NCI-H2029 (cell line): ENCODE measurements around the gene ASTE1.
"Not testable (repeated sequence)": the region's sequence is repeated elsewhere in the genome, so short reads cannot be mapped to it uniquely, and the experiment has no call there.

Experiments used
- DNase-seq: peaks from one replicate; lab custom pipeline; 2025; lab: John Stamatoyannopoulos, UW

The ASTE1 gene, protein sequence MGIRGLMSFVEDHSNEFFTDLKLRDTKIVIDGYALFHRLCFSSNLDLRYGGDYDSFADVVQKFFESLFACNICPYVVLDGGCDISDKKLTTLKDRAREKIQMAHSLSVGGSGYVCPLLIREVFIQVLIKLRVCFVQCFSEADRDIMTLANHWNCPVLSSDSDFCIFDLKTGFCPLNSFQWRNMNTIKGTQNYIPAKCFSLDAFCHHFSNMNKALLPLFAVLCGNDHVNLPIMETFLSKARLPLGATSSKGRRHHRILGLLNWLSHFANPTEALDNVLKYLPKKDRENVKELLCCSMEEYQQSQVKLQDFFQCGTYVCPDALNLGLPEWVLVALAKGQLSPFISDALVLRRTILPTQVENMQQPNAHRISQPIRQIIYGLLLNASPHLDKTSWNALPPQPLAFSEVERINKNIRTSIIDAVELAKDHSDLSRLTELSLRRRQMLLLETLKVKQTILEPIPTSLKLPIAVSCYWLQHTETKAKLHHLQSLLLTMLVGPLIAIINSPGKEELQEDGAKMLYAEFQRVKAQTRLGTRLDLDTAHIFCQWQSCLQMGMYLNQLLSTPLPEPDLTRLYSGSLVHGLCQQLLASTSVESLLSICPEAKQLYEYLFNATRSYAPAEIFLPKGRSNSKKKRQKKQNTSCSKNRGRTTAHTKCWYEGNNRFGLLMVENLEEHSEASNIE

DNA sequence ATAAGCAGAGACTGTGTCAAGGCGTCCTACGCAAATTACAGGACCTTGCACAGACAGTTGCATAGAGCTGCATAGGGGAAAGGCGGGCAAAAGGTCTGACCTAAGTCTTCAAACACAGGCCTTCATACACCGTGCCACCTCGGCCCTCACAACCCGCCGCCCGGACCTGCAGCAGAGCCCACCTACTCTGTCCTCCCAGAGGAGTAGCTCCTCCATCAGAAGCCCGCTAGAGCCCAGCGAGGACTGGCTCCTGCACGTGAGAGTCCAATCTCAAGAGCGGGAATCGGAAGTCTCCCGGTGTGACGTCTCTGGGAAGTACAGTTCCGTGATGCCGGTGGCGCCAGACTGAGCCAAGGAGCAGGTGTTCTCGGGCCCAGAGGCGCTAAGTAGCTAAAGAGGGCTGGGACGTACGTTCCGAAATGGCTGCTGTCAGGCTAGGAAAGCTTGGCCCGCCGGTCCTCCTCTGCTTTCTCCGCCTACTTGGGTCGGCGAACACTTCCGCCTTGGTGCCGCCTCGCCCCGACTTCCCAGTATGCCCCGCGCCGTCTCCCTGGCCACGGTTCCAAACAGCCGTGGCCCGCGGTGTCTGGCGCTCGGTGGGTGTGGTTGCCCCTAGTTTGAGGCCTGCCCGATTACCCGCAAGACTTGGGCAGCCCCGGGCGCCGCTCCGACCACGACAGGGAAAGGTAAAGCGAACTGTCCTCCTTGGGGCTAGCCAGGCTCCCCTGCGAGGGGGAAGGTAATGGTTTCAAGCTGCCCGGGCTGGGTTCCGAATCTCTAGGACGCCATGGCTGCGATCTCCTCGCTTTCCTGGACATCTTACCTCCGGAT, at the start of gene ASTE1, which contains the start of gene NEK11:
Gene ASTE1 (minus strand): TSS at position 505 of the 831 bp plus-strand sequence. CDS start 1,519 bp downstream, outside the sequence.
Gene NEK11 (plus strand): TSS at position 557 of the 831 bp plus-strand sequence. CDS start 2,832 bp downstream, outside the sequence.
- peak; percentile 73 for DNase-seq

DNA sequence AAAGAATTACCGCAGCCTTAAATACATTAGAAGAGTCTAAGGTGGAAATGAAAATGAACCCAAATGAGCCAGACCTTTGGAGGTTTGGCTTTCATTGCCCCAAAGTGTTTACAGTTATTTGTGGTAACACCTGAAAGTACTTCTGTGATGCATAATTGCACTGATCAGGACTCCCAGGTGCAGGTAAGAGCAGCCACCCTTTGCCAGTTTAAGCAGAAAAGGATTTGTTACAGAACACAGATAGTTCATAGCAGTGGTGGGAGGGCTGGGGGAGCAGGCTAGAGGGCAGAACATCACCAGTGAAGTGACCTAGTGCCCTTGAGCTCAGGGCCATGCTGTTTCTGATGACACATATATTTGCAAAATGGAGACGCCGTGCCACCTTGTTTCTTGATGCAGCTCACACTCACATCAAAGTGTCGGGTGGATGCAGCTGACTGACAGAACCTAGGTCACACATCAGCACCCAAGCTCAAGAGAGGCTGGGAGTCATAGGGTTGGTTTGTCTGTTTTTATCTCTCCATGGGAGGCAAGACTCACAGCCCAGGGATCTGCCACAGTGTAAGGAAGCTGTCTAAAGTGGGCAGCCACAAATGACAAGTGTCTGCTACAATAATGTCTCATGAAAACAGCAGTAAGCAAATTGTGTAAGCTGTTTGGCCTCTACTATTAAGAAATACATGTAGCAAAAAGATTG, 49.2 kb upstream of the ASTE1 start:
- no peak for DNase-seq

DNA sequence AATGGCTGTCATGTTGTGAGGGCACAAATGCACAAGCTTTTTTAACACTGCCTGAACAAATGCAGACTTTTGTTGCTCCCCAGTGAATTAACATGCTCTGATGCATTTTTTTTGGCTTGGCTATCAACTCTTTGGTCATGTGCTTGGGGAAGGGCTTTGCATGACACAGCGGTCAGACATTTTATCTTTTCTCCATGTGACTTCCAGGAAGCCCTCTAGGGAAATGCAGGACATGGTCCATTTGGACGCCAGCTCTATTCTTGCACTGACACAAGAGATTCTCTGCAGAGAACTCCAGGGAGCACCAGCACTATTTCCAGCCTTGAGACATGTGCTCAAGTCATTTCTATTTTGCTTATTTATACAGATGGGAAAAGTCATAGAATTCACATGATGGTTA, 46.2 kb upstream of the ASTE1 start:
- DNase-seq = no peak

DNA sequence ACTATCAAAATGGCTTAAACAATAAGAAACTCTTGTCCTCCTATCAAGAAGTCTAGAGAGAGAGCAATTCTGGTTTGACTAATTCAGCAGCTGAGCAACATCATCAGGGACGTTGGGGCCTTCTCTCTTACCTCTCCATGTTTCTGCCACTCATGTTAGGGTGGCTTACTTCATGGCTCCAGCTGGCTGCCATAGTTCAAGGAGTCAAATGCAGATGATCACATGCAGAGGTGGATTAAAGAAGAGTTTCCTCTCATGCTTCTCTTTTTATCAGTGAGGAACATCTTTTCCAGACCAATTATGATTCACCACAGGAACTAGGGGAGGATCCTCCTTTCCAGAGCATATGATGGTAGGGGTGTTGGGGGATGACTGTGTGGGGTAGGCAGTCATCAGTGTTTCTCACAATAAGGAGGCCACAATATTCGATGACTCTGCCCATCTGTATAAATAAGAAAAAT, 45.5 kb upstream of the ASTE1 start:
- DNase-seq = no peak

DNA sequence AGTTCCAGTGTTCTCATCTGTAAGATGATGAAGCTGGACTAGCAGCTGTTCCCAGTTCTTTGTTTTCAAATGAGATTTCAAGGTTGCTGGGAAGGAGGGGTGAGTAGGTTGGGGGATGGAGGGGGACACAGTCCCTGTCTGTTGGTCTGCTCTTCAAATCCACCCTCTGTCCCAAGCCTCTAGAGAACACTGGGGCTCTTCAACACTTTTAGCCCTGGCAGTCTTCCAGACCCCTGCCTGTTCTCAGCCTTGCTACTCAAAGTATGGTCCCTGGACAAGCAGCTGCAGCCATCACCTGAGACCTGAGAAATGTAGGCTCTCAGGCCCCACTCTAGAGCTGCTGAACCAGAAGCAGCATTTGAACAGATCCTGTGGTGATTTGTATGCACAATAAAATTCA, 41.4 kb upstream of the ASTE1 start:
- DNase-seq = no peak

DNA sequence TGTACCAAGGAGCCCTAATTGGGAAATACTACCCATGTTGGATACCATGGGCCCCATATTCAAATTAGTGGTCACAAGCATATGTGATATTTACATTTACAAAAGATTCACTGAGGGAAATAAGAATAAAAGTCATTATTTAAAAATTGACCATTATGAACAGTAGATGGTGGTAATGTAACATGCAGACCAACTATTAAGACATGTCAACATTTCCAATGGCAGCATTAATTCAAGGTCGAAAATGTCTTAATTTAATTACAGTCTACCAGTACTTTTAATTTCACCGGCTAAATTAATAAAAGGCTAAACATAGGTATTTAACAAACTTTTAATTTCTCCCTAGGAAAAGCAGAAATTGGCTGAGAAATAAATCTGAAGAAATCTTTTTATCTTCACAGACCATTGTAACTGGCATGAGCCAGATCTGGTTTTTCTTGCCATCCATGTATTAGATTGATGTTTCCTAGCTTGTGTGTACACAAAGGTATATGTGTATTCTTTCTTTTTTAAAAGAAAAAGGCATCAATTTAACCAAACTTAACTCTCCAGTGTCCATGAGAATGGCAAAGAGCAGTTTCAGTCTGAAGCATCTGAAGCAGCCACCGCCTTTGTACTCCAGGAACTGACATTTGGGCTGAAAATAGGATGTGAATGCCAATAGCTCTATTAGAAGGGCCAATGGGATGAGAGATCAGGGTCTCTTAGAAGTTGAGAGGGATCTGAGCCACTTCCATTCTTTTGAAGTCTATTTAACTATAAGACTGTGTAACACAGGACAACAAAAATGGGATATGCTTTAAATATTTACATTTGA, 26.6 kb upstream of the ASTE1 start:
- DNase-seq = no peak

DNA sequence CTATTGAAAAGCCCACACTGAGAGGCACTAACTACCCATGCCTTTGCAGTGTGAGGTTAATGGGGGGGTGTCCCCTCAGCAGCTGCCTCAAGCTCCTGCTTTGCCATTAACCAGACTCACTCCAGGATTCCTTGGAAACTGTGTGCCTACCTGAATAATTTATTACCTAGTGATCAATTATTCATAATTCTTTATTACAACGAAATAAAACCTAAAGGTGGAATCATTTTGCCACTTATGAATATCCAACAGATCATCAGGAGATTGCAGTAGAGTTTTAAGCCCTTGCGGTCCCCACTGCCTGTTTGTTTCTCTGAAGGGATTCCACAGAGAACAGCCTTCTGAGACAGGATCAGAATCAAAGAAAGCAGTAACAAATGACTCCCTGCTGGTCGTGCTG, 23.4 kb upstream of the ASTE1 start:
- DNase-seq = no peak

DNA sequence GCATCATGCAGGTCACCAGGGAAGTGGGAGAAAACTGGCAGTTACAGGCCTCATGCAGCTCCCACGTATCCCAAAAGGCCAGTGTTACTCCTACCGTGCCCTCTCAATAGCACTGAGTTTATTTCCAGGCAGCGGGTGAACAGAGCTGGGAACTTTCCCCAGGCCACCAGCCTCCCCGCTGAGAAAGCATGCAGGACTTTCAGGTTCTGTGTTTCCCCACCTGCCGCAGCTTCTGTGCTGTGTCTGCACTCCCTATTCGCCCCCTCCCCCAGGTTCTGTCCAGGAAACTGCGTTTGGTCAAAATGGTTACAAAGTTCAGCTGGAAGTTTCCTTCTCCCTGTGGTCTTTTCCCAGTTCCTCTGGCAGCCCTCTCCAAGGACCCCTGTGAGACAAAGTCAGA, 21.4 kb upstream of the ASTE1 start:
- DNase-seq = no peak

DNA sequence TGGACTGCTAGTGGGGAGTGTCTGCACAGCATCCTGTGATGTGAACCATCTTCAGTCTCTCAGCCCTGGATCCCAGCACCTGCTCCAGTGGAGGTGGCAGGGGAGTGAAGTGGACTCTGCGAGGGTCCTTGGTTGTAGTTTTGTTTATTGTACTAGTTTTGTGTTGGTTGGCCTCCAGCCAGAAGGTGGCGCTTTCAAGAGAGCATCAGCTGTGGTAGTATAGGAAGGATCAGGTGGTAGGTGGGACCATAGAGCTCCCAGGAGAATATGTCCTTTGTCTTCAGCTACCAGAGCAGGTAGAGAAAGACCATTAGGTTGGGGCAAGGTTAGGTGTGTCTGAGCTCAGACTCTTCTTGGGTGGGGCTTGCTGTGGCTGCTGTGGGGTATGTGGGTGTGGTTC, 21.0 kb upstream of the ASTE1 start:
- DNase-seq = no peak

DNA sequence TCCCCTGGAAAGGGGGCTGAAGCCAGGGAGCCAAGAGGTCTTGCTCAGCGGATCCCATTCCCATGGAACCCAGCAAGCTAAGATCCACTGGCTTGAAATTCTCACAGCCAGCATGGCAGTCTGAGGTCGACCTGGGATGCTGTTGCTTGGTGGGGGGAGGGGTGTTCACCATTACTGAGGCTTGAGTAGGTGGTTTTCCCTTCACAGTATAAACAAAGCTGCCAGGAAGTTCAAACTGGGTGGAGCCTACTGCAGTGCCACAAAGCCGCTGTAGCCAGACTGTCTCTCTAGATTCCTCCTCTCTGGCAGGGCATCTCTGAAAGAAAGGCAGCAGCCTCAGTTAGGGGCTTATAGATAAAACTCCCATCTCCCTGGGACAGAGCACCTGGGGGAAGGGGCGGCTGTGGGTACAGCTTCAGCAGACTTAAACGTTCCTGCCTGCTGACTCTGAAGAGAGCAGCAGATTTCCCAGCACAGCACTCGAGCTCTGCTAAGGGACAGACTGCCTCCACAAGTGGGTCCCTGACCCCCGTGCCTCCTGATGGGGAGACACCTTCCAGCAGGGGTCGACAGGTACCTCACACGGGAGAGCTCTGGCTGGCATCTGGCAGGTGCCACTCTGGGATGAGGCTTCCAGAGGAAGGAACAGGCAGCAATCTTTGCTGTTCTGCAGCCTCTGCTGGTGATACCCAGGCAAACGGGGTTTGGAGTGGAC, 15.8 kb upstream of the ASTE1 start:
- DNase-seq = not testable (repeated sequence)

DNA sequence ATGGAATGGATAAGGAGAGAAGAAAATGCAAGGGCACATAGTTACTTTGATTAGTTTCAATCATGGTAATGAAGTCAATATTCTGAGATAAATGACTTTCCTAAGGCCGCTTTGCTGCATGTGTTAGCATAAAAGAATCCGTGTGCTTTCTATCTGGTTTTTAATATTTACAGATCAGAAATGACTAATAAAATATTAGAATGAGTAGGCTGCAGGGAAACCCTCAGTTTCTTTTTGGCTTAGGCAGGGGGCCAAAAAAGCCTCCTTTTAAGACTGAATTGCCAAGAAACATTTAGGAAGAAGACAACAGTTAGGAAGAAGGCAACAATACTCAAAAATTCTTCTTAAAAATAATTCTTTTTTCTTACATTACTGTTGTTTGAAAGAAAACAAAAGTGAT, 11.7 kb upstream of the ASTE1 start:
- DNase-seq = no peak

DNA sequence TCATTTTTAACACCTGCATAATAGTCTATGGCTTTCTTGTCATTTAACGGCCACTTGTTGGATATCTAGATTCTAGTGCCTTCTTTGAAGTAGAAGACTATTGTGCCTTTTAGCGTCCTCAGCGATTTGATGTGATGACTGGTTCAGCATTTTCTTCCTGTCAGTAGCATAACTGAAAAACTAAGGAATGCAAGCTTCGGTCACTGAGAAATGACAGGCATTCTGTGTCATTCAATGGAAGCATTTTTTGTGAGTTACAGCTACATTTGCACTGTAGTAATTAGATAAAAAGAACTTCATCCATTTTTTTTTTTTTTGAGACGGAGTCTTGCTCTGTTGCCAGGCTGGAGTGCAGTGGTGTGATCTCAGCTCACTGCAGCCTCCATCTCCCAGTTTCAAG, 10.4 kb upstream of the ASTE1 start:
- no peak for DNase-seq

DNA sequence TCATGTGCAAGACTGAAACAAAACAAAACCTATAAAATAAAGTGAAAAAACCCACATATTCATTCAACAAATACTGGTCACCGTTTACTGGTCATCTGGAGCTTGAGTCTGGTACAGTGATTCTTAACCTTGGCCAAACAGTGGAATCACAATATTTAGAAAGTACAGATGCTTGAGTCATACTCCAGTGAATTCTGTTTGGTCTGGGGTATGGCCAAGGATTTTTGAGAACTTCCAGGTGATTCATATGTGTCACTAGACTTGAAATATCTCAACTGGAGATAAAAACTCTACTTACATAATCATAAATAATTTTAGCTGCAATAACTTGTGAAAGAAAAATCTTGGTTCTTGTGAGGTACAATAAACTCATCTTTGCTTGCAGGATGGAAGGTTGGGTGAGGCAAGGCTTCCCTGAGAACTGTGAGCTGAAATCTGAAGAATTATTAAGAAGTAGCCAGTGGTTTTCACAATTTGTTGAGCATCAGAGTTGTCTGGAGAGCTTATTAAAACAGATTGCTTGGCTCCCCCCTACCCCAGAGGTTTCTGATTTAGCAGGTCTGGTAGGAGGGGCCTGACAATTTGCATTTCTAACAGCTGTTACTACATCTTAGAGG, 9.7 kb upstream of the ASTE1 start:
- no peak for DNase-seq

DNA sequence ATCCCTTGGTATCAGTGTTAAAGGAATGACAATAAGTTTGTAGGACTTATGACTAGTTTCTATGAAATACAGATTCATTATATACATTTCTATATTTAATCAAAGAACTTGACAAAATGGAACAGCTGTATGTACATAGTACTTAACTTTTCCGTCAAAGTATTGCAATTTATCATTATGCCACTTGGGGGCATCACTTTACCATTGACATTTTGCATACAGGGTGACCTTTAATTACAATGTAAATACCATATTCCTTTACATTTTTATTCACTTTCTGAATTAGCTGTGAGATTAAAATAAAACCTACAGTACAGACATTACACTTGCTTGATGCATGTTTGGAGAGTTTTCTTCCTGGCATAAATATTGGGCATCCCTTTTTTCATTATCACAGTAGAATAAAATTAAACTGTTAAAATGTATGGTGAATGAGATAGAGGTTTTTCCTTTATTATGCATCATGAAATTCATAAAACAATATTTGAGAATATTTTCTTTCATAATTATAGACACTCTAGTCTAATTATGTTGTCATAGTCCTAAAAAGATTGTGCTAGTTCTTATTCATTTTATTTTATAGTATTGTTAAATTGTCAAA, 7.0 kb upstream of the ASTE1 start:
- DNase-seq = no peak

DNA sequence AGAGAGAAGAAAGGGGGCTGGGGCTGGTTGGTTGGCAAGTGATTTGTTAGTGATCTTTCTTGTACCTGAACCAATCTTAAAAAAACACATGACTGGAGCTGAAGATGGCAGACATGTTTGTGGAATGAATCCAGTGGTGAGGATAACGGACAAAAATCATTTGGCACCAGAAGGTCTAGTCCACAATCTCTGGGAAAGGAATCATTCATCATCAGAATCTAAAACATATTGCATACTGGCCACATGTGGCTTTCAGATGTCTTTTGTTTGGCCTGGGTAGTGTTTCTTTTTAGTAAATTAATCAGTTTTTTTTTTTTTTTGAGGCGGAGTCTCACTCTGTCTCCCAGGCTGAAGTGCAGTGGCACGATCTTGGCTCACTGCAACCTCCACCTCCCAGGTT, 5.0 kb upstream of the ASTE1 start:
- no peak for DNase-seq

DNA sequence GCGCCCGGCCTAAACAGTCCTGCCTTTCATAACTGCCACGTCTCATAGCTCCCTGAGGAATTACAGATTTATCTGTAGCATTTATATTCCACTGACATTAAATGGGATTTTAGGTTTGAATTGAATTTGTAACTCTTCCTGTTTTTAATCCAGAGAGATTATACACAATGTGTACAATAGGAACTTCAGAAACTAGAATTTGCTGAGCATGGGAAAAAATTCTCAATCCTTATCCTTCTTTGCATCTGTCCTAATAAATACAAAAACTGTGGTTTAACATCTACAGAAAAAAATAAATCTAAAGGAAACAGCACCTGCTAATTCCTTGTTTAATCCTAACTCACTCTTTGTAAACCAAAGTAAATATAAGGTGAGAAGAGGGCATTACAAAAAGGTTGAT, 2.2 kb upstream of the ASTE1 start:
- DNase-seq = no peak

DNA sequence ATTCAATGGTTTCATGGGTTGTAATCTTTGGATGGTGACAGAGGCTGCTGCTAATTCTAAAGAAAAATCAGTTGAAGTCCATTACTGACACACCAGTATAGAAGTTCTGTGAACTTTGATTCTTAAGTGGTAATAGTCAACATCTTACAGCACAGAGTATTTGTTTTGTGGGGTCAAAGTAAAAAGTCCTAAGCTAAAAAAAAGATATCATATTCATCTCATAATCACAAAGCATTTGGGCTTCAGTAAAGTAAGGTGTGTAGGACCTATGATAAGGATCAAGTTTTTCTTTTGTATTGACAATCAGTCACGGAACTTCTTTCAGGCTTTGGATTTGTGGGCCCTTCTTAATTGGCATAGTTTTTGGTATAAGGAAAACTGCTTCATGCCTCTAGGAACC, 1.1 kb downstream of the ASTE1 start:
- DNase-seq = no peak

DNA sequence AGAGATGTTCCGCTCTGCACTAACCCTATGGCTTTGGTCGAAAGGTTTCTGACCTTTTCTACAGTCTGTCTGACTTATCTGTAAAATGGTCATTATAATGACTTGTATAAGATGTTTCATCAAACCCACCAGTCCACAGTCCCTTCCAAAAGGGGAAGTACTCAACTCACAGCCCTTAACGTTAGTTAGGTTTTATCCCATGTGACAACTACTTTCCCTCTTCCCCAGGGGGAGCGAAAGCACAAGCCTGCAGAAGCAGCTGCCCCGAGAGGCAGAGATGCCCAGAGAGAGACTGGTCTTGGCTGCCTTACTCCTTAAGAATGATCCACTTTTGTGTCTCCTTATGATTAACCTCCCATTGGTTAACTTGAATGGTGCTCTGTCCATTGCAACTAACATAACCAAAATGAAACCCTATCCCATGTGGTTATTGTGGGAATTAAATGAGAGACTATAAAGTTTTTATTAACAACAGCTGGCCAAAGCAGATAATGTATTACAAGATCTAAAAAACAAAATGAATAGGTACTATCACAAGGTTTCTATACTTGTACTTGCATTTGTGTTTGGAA, 6.4 kb downstream of the ASTE1 start:
- no peak for DNase-seq

DNA sequence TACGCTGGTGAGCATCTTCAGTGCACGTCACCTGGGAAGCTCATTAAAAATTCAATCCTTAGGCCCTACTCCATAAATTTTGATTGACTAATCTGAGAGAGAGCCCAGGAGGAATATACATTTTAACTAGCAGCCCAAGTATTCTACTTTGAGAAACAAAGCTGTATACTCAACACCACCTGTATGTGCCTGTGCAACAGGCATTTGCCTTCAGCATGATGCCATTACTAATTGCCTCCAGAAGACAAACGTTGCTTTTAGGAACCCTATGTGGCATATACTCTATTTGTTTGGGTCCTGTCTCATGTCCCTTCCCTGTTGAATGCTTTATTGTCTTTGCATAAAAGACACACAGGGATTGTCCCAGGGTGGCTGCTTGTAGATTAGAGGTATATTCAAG, 7.7 kb downstream of the ASTE1 start:
- no peak for DNase-seq
